SK-N-SH (cell line): ENCODE results near the gene ZNF32.

Experiments used
- ELF1 ChIP-seq: IDR thresholded peaks from 2 replicates; pipeline ENCODE4 v1.4.0; 2012
- EP300 ChIP-seq, 2 experiments: IDR thresholded peaks; 2 replicates each; pipeline versions ENCODE4 v1.4.0 to v1.6.1; 2012; ENCODE audit warnings: borderline replicate concordance in 1 of 2, low read depth in 1 of 2, low read length in 1 of 2
- FOSL2 ChIP-seq: IDR thresholded peaks from 2 replicates; pipeline ENCODE4 v1.4.0; 2012; ENCODE audit warnings: low read depth, mild to moderate bottlenecking, moderate library complexity, borderline replicate concordance
- NFIC ChIP-seq: IDR thresholded peaks from 2 replicates; pipeline ENCODE4 v1.4.0; 2012; ENCODE audit warnings: borderline replicate concordance
- NRF1 ChIP-seq: IDR thresholded peaks from 2 replicates; pipeline ENCODE4 v1.6.1; 2012; ENCODE audit warnings: low read depth, mild to moderate bottlenecking, low read length
- POLR2AphosphoS5 ChIP-seq: IDR thresholded peaks from 2 replicates; pipeline ENCODE4 v1.6.1; 2012; ENCODE audit warnings: low read depth, low read length
- RFX5 ChIP-seq: IDR thresholded peaks from 2 replicates; pipeline ENCODE4 v1.6.1; 2012; ENCODE audit warnings: mild to moderate bottlenecking, improper control_type of control experiment, low read length
- SMC3 ChIP-seq: IDR thresholded peaks from 2 replicates; pipeline ENCODE4 v1.6.1; 2012; ENCODE audit warnings: low read depth, low read length, improper control_type of control experiment
- TAF1 ChIP-seq: IDR thresholded peaks from 2 replicates; pipeline ENCODE4 v1.6.1; 2012; ENCODE audit warnings: low read depth, mild to moderate bottlenecking, low read length, moderate library complexity, borderline replicate concordance
- TF ChIP-seq, protein P1 (sequence below): IDR thresholded peaks from 2 replicates; pipeline ENCODE4 v1.6.1; 2012; ENCODE audit warnings: mild to moderate bottlenecking, low read depth, low read length, moderate library complexity
- TF ChIP-seq, protein P2 (sequence below): fragments of 200-600 bp; sonication (generic); IDR thresholded peaks from 2 replicates; pipeline ENCODE4 v1.6.1; 2017; ENCODE audit warnings: antibody characterized with exemption, mild to moderate bottlenecking, moderate library complexity
- TF ChIP-seq, protein P3 (sequence below): IDR thresholded peaks from 2 replicates; pipeline ENCODE4 v1.4.0; 2012; ENCODE audit warnings: low read depth, borderline replicate concordance
- TF ChIP-seq, protein P4 (sequence below): fragments of 150-350 bp; IDR thresholded peaks from 2 replicates; pipeline ENCODE4 v1.6.1; 2017; ENCODE audit warnings: antibody characterized with exemption, low read length, low read depth, borderline replicate concordance

DNA sequence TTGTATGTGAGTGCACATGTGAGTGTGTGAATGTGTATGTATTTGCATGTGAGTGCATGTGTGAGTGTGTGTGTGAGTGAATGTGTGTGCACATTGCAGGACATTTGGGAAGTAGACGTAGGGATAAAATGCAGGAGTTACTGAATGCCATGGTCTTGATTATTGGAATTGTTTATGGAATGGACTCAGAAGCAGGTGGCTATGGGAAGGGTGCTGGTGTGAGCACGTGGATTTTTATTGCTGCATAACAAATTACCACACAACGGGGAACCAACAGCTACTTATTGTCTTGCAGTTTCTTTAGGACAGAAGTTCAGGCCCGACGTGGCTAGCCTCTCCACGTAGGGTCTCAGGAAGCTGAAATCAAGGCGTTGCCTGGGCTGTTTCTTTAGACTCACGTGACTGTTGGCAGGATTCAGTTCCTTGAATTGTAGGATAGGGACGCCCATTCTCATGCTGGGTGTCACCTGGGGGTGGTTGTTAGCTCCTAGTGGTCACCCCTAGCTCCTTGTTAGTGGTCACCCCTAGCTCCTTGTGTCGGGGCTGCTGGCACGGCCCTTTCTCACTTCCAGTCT, 48.3 kb upstream of the ZNF32 start:
- TF ChIP-seq TAF1 (no peak), FOSL2 (no peak), NFIC (no peak), EP300 (IDR thresholded peaks at IDR 0.05; ENCODE audit: borderline replicate concordance in 1 of 2, low read depth in 1 of 2, low read length in 1 of 2) (no peak), NRF1 (no peak), RFX5 (no peak), POLR2AphosphoS5 (no peak), SMC3 (no peak), ELF1 (no peak)
- TF ChIP-seq, protein P1, sequence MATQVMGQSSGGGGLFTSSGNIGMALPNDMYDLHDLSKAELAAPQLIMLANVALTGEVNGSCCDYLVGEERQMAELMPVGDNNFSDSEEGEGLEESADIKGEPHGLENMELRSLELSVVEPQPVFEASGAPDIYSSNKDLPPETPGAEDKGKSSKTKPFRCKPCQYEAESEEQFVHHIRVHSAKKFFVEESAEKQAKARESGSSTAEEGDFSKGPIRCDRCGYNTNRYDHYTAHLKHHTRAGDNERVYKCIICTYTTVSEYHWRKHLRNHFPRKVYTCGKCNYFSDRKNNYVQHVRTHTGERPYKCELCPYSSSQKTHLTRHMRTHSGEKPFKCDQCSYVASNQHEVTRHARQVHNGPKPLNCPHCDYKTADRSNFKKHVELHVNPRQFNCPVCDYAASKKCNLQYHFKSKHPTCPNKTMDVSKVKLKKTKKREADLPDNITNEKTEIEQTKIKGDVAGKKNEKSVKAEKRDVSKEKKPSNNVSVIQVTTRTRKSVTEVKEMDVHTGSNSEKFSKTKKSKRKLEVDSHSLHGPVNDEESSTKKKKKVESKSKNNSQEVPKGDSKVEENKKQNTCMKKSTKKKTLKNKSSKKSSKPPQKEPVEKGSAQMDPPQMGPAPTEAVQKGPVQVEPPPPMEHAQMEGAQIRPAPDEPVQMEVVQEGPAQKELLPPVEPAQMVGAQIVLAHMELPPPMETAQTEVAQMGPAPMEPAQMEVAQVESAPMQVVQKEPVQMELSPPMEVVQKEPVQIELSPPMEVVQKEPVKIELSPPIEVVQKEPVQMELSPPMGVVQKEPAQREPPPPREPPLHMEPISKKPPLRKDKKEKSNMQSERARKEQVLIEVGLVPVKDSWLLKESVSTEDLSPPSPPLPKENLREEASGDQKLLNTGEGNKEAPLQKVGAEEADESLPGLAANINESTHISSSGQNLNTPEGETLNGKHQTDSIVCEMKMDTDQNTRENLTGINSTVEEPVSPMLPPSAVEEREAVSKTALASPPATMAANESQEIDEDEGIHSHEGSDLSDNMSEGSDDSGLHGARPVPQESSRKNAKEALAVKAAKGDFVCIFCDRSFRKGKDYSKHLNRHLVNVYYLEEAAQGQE, result no peak
- TF ChIP-seq, protein P2, sequence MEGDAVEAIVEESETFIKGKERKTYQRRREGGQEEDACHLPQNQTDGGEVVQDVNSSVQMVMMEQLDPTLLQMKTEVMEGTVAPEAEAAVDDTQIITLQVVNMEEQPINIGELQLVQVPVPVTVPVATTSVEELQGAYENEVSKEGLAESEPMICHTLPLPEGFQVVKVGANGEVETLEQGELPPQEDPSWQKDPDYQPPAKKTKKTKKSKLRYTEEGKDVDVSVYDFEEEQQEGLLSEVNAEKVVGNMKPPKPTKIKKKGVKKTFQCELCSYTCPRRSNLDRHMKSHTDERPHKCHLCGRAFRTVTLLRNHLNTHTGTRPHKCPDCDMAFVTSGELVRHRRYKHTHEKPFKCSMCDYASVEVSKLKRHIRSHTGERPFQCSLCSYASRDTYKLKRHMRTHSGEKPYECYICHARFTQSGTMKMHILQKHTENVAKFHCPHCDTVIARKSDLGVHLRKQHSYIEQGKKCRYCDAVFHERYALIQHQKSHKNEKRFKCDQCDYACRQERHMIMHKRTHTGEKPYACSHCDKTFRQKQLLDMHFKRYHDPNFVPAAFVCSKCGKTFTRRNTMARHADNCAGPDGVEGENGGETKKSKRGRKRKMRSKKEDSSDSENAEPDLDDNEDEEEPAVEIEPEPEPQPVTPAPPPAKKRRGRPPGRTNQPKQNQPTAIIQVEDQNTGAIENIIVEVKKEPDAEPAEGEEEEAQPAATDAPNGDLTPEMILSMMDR, result no peak
- TF ChIP-seq, protein P3, sequence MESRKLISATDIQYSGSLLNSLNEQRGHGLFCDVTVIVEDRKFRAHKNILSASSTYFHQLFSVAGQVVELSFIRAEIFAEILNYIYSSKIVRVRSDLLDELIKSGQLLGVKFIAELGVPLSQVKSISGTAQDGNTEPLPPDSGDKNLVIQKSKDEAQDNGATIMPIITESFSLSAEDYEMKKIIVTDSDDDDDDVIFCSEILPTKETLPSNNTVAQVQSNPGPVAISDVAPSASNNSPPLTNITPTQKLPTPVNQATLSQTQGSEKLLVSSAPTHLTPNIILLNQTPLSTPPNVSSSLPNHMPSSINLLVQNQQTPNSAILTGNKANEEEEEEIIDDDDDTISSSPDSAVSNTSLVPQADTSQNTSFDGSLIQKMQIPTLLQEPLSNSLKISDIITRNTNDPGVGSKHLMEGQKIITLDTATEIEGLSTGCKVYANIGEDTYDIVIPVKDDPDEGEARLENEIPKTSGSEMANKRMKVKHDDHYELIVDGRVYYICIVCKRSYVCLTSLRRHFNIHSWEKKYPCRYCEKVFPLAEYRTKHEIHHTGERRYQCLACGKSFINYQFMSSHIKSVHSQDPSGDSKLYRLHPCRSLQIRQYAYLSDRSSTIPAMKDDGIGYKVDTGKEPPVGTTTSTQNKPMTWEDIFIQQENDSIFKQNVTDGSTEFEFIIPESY, result no peak
- TF ChIP-seq, protein P4, sequence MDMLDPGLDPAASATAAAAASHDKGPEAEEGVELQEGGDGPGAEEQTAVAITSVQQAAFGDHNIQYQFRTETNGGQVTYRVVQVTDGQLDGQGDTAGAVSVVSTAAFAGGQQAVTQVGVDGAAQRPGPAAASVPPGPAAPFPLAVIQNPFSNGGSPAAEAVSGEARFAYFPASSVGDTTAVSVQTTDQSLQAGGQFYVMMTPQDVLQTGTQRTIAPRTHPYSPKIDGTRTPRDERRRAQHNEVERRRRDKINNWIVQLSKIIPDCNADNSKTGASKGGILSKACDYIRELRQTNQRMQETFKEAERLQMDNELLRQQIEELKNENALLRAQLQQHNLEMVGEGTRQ, result no peak
